WERI-Rb-1 (cell line): ENCODE measurements around the gene FBRSL1.

Experiments used
- DNase-seq: peaks from one replicate; pipeline ENCODE4 v3.0.0-alpha.2; 2020
- H3K27ac ChIP-seq: fragments of 250-450 bp; sonication (Bioruptor Pico); 2 replicates; pipeline ENCODE4 v1.5.1; 2020; ENCODE audit warnings: mild to moderate bottlenecking, moderate library complexity
- H3K27me3 ChIP-seq: fragments of 250-450 bp; sonication (Bioruptor Pico); 2 replicates; pipeline ENCODE4 v1.5.1; 2021; ENCODE audit warnings: mild to moderate bottlenecking, low read depth, moderate library complexity; ENCODE audit not compliant: insufficient read depth, severe bottlenecking
- H3K36me3 ChIP-seq: fragments of 250-450 bp; sonication (Bioruptor Pico); 2 replicates; pipeline ENCODE4 v1.5.1; 2020; ENCODE audit warnings: mild to moderate bottlenecking, moderate library complexity
- H3K4me3 ChIP-seq: 2 replicates; pipeline ENCODE4 v1.5.1; 2011; ENCODE audit warnings: low read depth, mild to moderate bottlenecking, control low read depth, low read length
- H3K9me3 ChIP-seq: fragments of 250-450 bp; sonication (Bioruptor Pico); 2 replicates; pipeline ENCODE4 v1.5.1; 2021; ENCODE audit warnings: mild to moderate bottlenecking, moderate library complexity; ENCODE audit not compliant: severe bottlenecking
- CTCF ChIP-seq: IDR thresholded peaks from 2 replicates; pipeline ENCODE4 v1.5.1; 2011; ENCODE audit warnings: low read depth, mild to moderate bottlenecking, control low read depth, inconsistent platforms, low read length

The FBRSL1 gene

GRCh38 chr12:132556801-132557200, 66.8 kb downstream of the FBRSL1 start:
- no peaks in the 10 kb centered on the region for H3K9me3 ChIP-seq
- peaks cover 9% of the 10 kb centered on the region; the same call in 1 of the 2 replicates for H3K36me3 ChIP-seq

GRCh38 chr12:132557291-132558015, 67.5 kb downstream of the FBRSL1 start:
- H3K27ac ChIP-seq, result peak overlapping the region; percentile 92

More at GRCh38 chr12:132556801-132557200, 66.8 kb downstream of the FBRSL1 start:
- DNase-seq, result no peak
- Histone ChIP-seq H3K27ac (peak overlapping the region; percentile 92), H3K27me3 (no peaks in the 10 kb centered on the region), H3K4me3 (no peak overlapping the region)
- no peak for TF ChIP-seq CTCF

GRCh38 chr12:132558042-132558856, 68.3 kb downstream of the FBRSL1 start:
- no peak for TF ChIP-seq CTCF
- peak; percentile 89 for DNase-seq
- no peaks in the 10 kb centered on the region for H3K27me3 ChIP-seq

More at GRCh38 chr12:132557291-132558015, 67.5 kb downstream of the FBRSL1 start:
- no peak for TF ChIP-seq CTCF
- Histone ChIP-seq H3K27me3 (no peaks in the 10 kb centered on the region), H3K9me3 (no peaks in the 10 kb centered on the region), H3K36me3 (peaks cover 11% of the 10 kb centered on the region), H3K4me3 (no peak overlapping the region; the same call in 1 of the 2 replicates)
- no peak for DNase-seq

GRCh38 chr12:132558861-132559623, 69.1 kb downstream of the FBRSL1 start:
- no peaks in the 10 kb centered on the region for H3K9me3 ChIP-seq
- H3K36me3 ChIP-seq, result peaks cover 13% of the 10 kb centered on the region
- peak overlapping the region; percentile 42 for H3K4me3 ChIP-seq
- H3K27me3 ChIP-seq, result no peaks in the 10 kb centered on the region
- no peak for TF ChIP-seq CTCF
- H3K27ac ChIP-seq, result peak overlapping the region; percentile 92
- DNase-seq, result peak; percentile 62

More at GRCh38 chr12:132558042-132558856, 68.3 kb downstream of the FBRSL1 start:
- Histone ChIP-seq H3K9me3 (no peaks in the 10 kb centered on the region), H3K4me3 (peak overlapping the region; percentile 12; the same call in 1 of the 2 replicates), H3K27ac (peak overlapping the region; percentile 92), H3K36me3 (peaks cover 13% of the 10 kb centered on the region)

- Histone ChIP-seq H3K4me3 (peak overlapping the region; percentile 87), H3K27ac (peak overlapping the region; percentile 94), H3K27me3 (no peaks in the 10 kb centered on the region), H3K9me3 (no peaks in the 10 kb centered on the region), H3K36me3 (peaks cover 11% of the 10 kb centered on the region)
- peak; percentile 54 for DNase-seq
- TF ChIP-seq CTCF, result no peak
These were observed 69.9 kb downstream of the FBRSL1 start for GRCh38 chr12:132559652-132560363.
